Ascending aorta (tissue), 2 donors: ENCODE data around the gene CCM2L. TPM values are rescaled to one million over a fixed set of nuclear protein-coding genes. Genes with fewer than 3 reads are reported as not detected.
A peak's percentile ranks its signal among the peaks of the same experiment; 100 is the strongest.

Experiments
- DNase-seq, 2 donors: peaks; one replicate each; pipeline ENCODE4 v3.0.0-alpha.2; 2019; ENCODE audit warnings: low spot score in 2 of 2
- H3K27ac ChIP-seq, 2 donors: fragments of 200-600 bp; sonication (generic); one replicate each; pipeline ENCODE4 v1.5.1; 2016 to 2017; ENCODE audit warnings: mild to moderate bottlenecking in 1 of 2
- H3K27me3 ChIP-seq: fragments of 200-600 bp; sonication (generic); one replicate; pipeline ENCODE4 v1.5.1; 2017
- H3K36me3 ChIP-seq, 2 donors: fragments of 200-600 bp; sonication (generic); one replicate each; pipeline ENCODE4 v1.5.1; 2016
- H3K4me1 ChIP-seq, 2 donors: fragments of 200-600 bp; sonication (generic); one replicate each; pipeline ENCODE4 v1.5.1; 2016 to 2017; ENCODE audit warnings: mild to moderate bottlenecking in 1 of 2
- H3K4me3 ChIP-seq, 2 donors: fragments of 200-600 bp; sonication (generic); one replicate each; pipeline ENCODE4 v1.5.1; 2016 to 2017; ENCODE audit warnings: mild to moderate bottlenecking in 1 of 2
- H3K9me3 ChIP-seq, 2 donors: fragments of 200-600 bp; sonication (generic); one replicate each; pipeline ENCODE4 v1.5.1; 2016
- intact Hi-C: fragments of 100-400 bp; cut with DNase I; formaldehyde crosslinking; loops from one replicate; pipeline ENCODE4 v1.15.1; 2023
- total RNA-seq: library from RNA; depleted of rRNA; stranded (reverse); fragments of >200 nt; gene quantifications from one replicate; pipeline ENCODE4 v1.1.0, GENCODE V29; 2016
- TF ChIP-seq, protein P1 (sequence below), 3 experiments: fragments of 200-600 bp in 2 of 3; fragments of 450-650 bp in 1 of 3; sonication (generic) in 2 of 3; IDR thresholded peaks; one replicate each; pipeline ENCODE4 v1.5.1; 2016 to 2019; ENCODE audit warnings: antibody characterized with exemption in 3 of 3, mild to moderate bottlenecking in 1 of 3, moderate library complexity in 1 of 3

CCM2L gene
- total RNA-seq, 1 donor from 2014 or later: 38.6 TPM

- Histone ChIP-seq H3K36me3 (no peaks in the 10 kb centered on the region), H3K4me3 (no peak overlapping the region), H3K27ac (no peak overlapping the region), H3K27me3 (no peaks in the 10 kb centered on the region), H3K9me3 (no peaks in the 10 kb centered on the region), H3K4me1 (peaks cover 0 to 4% of the 10 kb centered on the region in 2 donors)
- DNase-seq: no peak
- intact Hi-C loops: no loop called here
- TF ChIP-seq, protein P1, sequence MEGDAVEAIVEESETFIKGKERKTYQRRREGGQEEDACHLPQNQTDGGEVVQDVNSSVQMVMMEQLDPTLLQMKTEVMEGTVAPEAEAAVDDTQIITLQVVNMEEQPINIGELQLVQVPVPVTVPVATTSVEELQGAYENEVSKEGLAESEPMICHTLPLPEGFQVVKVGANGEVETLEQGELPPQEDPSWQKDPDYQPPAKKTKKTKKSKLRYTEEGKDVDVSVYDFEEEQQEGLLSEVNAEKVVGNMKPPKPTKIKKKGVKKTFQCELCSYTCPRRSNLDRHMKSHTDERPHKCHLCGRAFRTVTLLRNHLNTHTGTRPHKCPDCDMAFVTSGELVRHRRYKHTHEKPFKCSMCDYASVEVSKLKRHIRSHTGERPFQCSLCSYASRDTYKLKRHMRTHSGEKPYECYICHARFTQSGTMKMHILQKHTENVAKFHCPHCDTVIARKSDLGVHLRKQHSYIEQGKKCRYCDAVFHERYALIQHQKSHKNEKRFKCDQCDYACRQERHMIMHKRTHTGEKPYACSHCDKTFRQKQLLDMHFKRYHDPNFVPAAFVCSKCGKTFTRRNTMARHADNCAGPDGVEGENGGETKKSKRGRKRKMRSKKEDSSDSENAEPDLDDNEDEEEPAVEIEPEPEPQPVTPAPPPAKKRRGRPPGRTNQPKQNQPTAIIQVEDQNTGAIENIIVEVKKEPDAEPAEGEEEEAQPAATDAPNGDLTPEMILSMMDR (IDR thresholded peaks at IDR 0.05): no peak
These were observed 43.4 kb downstream of the CCM2L start for GRCh38 chr20:32053648-32054047.

DNA sequence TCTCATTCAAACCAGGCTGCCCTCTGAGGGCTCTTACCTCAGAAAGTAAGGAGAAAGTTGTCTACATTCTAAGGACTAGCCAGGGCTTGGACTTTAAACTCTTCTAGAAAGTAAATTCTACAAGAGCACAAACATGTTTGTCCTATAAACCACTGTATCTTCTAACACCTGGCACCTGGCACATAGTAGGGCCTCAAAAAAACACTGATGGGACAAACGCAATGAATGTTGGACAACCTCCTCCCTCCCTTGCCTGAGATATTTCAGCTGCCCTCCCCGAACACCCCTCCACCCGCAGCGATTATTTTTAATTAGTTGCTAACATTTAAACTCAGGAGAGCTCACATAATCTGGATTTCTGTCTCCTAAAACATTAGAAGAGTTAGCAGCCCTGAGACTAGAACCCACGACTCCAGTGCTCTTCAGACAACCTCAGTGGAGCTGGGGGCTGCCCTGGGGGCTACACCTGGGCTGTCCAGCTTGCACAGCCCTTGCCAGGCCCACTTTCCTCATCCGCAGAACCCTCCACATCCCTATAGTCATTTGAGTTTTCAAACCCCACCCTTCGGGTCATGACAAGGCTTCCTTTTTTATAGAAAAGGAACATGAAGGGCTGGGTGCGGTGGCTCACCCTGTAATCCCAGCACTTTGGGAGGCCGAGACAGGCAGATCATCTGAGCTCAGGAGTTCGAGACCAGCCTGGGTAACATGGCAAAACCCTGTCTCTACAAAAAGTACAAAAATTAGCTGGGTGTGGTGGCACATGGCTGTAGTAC, 46.7 kb downstream of the CCM2L start:
- H3K4me1 ChIP-seq: peaks cover 0 to 4% of the 10 kb centered on the region in 2 donors
- H3K27me3 ChIP-seq: no peaks in the 10 kb centered on the region
- TF ChIP-seq, protein P1 (IDR thresholded peaks at IDR 0.05): no peak
- H3K36me3 ChIP-seq: no peaks in the 10 kb centered on the region
- H3K9me3 ChIP-seq: no peaks in the 10 kb centered on the region
- H3K27ac ChIP-seq: no peak overlapping the region
- DNase-seq: no peak
- intact Hi-C loops: no loop called here
- no peak overlapping the region for H3K4me3 ChIP-seq

- Histone ChIP-seq H3K27ac (no peak overlapping the region), H3K4me1 (no peaks in the 10 kb centered on the region), H3K36me3 (no peaks in the 10 kb centered on the region), H3K4me3 (no peak overlapping the region), H3K27me3 (no peaks in the 10 kb centered on the region), H3K9me3 (no peaks in the 10 kb centered on the region)
- intact Hi-C loops: no loop called here
- no peak for DNase-seq
- TF ChIP-seq, protein P1 (IDR thresholded peaks at IDR 0.05): no peak
These were observed 47.5 kb downstream of the CCM2L start for GRCh38 chr20:32057656-32058184.

DNA sequence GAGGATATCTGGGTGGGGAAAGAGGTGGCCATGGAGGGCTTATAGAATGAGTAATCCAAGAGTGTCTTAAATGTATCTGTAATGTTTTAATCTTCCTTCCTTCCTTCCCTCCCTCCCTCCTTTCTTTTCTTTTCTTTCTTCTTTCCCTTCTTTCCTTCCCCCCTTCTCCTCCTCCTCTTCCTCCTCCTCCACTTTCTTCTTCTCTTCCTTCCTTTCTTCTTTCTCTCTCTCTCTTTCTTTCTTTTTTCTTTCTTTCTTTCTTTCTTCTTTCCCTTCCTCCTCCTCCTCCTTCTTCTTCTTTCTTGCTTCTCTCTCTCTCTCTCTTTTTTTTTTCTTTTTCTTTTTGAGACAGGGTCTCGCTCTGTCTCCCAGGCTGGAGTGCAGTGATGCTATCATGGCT, 49.0 kb downstream of the CCM2L start:
- H3K9me3 ChIP-seq: no peaks in the 10 kb centered on the region
- H3K4me1 ChIP-seq: no peaks in the 10 kb centered on the region
- no peak overlapping the region for H3K27ac ChIP-seq
- H3K27me3 ChIP-seq: no peaks in the 10 kb centered on the region
- intact Hi-C loops: no loop called here
- no peak for DNase-seq
- TF ChIP-seq, protein P1 (IDR thresholded peaks at IDR 0.05): no peak
- no peak overlapping the region for H3K4me3 ChIP-seq
- H3K36me3 ChIP-seq: no peaks in the 10 kb centered on the region

- intact Hi-C loops: no loop called here
- Histone ChIP-seq H3K27me3 (no peaks in the 10 kb centered on the region), H3K27ac (no peak overlapping the region), H3K9me3 (no peaks in the 10 kb centered on the region), H3K4me3 (no peak overlapping the region), H3K4me1 (no peaks in the 10 kb centered on the region), H3K36me3 (no peaks in the 10 kb centered on the region)
- peak; percentile 53 to 79 for DNase-seq
- TF ChIP-seq, protein P1 (IDR thresholded peaks at IDR 0.05): no peak
These were observed 52.5 kb downstream of the CCM2L start for GRCh38 chr20:32062776-32063170.
